ENCODE data around the gene RPL13A.

The RPL13A gene

DNA sequence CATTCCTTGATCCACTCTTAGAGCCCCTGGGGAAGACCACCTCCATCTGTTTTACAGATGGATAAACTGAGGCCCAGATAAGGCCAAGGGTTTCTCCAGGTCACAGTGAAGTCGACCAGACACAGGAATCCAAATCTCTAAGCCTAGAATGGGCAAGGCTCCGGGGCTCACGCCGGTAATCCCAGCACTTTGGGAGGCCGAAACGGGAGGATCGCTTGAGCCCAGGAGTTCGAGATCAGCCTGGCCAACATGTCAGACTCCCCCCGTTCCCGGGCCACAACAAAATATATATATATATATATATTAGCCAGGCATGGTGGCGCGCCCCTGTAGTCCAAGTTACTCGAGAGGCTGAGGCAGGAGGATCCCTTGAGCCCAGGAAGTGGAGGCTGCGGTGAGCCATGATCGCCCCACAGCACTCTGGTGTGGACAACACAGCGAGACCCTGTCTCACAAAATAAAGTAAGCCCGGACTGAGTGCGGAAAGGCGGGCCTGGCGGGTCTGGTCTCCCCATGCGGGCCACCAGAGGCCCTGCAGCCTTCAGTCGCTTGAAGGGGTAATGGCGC lies 615 bp upstream of the RPL13A start:
- no peak for DNase-seq

GRCh38 chr19:49488046-49488862 lies 846 bp downstream of the RPL13A start:
- no peak for DNase-seq

DNA sequence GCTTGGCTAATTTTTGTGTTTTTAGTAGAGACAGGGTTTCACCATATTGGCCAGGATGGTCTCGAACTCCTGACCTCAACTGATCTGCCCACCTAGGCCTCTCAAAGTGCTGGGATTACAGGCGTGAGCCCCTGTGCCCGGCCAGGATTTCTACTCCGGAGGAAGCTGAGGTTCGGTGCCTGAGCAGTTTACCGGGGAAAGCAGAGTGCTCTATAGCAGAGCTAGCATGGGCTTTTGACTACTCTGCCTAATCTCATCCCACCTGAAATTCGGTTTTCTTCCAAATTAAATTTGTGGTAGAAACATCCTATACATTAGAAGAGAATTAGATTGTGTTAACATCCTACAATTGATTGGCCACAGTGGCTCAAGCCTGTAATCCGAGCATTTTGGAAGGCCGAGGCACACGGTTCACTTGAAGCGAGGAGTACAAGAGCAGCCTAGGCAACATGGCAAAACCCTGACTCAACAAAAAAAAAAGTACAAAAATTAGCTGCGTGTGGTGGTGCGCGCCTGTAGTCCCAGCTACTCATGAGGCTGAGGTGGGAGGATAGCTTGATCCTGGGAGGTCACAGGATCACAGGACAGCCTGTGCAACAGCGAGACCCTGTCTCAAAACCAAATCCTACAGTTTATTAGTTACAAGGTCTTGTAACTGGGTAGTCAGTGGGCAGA lies 1.6 kb downstream of the RPL13A start:
- DNase-seq, result no peak

DNA sequence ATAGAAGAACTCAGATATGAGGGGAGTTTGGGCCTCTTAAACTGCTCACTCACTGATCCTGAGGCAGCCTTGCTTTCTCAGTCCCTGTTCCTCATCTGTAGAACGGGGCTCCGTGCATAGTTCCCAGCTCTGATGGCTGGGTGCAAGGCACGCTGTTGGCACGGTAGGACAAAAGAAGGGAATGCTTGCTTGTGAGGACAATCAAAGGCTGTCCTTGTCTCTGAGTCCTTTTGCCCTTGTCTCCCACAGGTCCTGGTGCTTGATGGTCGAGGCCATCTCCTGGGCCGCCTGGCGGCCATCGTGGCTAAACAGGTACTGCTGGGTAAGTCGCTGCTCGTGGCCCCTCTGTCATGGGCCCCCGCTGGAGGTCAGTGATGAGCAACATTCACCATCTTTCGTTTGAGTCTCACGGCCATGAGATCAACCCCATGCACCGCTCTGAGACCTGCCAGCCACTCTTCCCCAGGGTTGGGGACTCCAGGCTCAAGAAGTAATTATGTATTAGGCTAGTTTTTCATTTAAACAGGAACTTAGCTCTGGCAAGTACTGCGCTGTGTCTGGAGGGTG lies 2.3 kb downstream of the RPL13A start:
- no peak for DNase-seq

DNA sequence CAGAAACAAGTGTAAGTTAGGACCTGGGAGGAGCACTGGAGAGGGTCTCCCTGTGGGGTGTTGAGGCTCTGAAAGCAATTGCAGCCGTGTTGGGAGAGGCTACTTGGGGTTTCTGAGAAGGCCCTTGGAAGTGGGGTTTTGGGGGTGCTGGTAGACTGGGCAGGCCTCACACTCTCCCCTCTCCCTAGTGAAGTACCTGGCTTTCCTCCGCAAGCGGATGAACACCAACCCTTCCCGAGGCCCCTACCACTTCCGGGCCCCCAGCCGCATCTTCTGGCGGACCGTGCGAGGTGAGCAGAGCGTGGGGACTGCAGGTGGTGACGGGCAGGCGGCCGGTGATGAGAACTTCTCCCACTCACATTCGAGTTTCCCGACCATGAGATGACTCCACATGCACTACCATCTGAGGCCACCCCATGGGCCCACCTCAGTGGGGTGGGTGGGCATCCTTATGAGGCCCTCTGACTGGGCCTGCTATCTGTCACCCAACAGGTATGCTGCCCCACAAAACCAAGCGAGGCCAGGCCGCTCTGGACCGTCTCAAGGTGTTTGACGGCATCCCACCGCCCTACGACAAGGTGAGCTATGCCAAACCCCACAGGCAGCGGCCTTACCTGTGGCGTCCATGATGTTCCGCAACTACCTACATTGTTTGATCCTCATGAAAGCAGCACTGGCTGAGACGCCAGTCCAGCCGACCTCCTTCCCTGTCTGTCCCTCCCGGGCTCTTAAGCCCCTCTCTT lies 3.0 kb downstream of the RPL13A start:
- DNase-seq, result no peak

- DNase-seq, result no peak
Measured at GRCh38 chr19:49491030-49491803, 3.8 kb downstream of the RPL13A start.

DNA sequence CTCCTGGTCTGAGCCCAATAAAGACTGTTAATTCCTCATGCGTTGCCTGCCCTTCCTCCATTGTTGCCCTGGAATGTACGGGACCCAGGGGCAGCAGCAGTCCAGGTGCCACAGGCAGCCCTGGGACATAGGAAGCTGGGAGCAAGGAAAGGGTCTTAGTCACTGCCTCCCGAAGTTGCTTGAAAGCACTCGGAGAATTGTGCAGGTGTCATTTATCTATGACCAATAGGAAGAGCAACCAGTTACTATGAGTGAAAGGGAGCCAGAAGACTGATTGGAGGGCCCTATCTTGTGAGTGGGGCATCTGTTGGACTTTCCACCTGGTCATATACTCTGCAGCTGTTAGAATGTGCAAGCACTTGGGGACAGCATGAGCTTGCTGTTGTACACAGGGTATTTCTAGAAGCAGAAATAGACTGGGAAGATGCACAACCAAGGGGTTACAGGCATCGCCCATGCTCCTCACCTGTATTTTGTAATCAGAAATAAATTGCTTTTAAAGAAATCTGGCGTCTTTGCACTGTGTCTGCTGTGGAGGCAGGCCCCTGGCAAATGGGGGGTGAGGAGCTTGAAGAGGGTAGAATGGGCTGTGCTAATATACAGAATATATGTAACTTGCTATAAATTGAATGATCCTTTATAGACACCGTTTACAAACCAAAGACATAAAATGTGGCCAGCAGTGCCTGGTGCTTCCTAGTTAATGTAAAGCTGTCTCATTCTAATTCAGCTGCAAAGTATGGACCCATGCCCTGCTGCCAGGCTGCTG lies 4.6 kb downstream of the RPL13A start:
- no peak for DNase-seq

DNA sequence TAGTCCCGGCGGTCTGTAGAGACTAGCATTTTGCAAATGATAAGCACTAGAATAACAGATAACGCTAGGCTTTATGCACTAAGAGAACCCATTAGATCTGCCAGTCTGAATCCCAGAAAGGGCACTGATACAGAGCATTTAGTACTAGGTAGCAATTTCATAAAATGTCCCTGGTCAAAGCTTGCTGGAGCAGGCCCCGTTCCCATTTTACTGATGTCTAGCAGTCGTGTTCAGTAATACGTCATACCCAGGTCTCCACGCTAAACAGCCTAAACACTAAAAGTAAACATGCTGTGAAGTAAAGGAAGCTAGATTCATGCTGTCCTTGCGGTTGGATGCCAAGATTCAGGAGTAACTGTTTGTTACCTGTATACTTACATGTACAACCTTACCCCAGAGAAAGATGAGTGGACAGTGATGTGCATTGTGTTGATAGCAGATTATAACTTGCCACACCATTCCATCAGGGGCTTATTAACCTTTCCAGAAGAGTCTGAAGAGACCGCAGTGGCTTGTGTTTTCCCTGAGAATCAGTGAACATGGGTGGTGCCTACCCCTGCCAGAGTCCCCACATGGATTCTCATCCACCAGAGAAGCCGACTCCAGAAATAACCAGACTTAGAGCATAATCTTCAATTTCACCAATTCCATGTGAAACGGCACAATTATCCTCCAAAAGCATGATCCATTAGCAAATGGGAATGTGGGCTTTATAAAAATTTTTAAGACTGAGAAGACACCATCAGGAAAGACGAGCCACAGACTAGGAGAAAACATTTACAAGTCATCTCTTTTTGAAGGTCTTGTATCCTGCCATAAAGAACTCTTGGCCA lies 5.4 kb downstream of the RPL13A start:
- no peak for DNase-seq

- DNase-seq, result no peak
Measured at GRCh38 chr19:49496574-49497008, 9.2 kb downstream of the RPL13A start.

- peak; percentile 85 for DNase-seq
Measured at GRCh38 chr19:49497047-49497788, 9.8 kb downstream of the RPL13A start.

- no peak for DNase-seq
Measured at GRCh38 chr19:49497789-49498103, 10.3 kb downstream of the RPL13A start.

- no peak for DNase-seq
Measured at GRCh38 chr19:49498475-49498874, 11.1 kb downstream of the RPL13A start.

GRCh38 chr19:49499030-49499670 lies 11.7 kb downstream of the RPL13A start:
- DNase-seq, result no peak

DNA sequence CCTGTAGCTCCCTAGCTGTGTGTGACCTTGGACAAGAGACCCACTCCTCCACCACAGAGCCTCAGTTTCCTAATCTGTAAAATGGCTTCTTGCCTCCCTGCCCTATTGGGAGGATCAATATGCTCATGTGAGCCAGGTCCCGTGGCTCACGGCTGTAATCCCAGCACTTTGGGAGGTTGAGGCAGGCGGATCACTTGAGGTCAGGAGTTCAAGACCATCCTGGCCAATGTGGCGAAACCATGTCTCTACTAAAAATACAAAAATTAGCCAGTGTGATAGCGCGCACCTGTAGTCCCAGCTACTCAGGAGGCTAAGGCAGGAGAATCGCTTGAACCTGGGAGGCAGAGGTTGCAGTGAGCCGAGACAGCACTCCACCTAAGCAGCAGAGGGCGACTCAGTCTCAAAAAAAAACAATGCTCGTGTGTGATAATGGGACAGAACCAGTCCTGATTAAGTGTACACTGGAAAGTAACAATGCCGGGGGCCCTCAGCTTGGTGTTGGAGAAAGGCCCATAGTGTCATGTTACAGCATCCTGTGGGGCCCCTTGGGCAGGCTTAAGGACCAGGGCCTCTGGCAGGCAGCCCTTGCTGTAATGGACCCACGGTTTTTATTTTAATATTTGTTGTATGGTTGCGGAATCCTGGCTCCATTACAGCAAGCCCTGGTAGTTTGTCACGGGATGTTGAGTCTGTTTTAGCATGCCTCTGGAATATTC lies 15.6 kb downstream of the RPL13A start:
- DNase-seq, result peak; percentile 51

DNA sequence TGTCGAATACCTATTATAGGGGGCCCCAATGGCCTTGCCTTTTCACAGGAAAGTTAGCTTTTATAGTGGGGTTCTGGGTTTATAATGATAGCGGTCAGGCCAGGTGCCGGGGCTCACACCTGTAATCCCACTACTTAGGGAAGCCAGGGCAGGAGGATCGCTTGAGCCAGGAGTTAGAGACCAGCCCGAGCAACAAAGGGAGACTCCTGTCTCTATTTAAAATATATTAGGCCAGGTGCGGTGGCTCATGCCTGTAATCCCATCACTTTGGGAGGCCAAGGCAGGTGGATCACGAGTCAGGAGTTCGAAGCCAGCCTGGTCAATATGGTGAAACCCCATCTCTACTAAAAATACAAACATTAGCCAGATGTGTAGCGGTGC lies 16.2 kb downstream of the RPL13A start:
- no peak for DNase-seq

GRCh38 chr19:49506575-49507105 lies 19.2 kb downstream of the RPL13A start:
- DNase-seq, result peak; percentile 69

GRCh38 chr19:49507803-49508494 lies 20.5 kb downstream of the RPL13A start:
- no peak for DNase-seq
